BJ (cell line): ENCODE measurements around the gene LGALS4. TPM values are rescaled to one million over a fixed set of nuclear protein-coding genes. Genes with fewer than 3 reads are reported as not detected.

ENCODE experiments used
- CTCF ChIA-PET: fragments of 350-600 bp; formaldehyde crosslinking; extraction: SDS; loops from one replicate; lab custom pipeline; 2021; ENCODE audit warnings: antibody characterized with exemption, inconsistent platforms; lab: Yijun Ruan, JAX
- POLR2A ChIA-PET: fragments of 300-600 bp; sonication (Branson Sonifier 250); formaldehyde crosslinking; extraction: SDS; loops from one replicate; lab custom pipeline; 2021; ENCODE audit warnings: antibody characterized with exemption; lab: Charles Lee
- DNase-seq: peaks from one replicate; pipeline ENCODE4 v3.0.0-alpha.2; 2011; ENCODE audit warnings: low read depth
- H3K27me3 ChIP-seq: 2 replicates; pipeline ENCODE4 v1.6.0; 2011; ENCODE audit warnings: low read length; ENCODE audit not compliant: control insufficient read depth, insufficient read depth
- H3K36me3 ChIP-seq: 2 replicates; pipeline ENCODE4 v1.5.1; 2011; ENCODE audit warnings: low read length; ENCODE audit not compliant: control insufficient read depth, insufficient read depth
- H3K4me3 ChIP-seq: 2 replicates; pipeline ENCODE4 v1.5.1; 2011; ENCODE audit warnings: low read depth, mild to moderate bottlenecking, control low read depth, low read length
- polyA plus RNA-seq: library from polyadenylated mRNA; depleted of rRNA; stranded (reverse); fragments of >200 nt; gene quantifications from 2 replicates; pipeline ENCODE4 v1.2.3, GENCODE V29; 2011
- TF ChIP-seq, protein P1 (sequence below): IDR thresholded peaks from 2 replicates; pipeline ENCODE4 v1.5.1; 2011; ENCODE audit warnings: low read depth, mild to moderate bottlenecking, control low read depth, inconsistent platforms, low read length, moderate library complexity; ENCODE audit not compliant: insufficient read depth

The LGALS4 gene
- polyA plus RNA-seq, 1 experiment, result 0.53 TPM

DNA sequence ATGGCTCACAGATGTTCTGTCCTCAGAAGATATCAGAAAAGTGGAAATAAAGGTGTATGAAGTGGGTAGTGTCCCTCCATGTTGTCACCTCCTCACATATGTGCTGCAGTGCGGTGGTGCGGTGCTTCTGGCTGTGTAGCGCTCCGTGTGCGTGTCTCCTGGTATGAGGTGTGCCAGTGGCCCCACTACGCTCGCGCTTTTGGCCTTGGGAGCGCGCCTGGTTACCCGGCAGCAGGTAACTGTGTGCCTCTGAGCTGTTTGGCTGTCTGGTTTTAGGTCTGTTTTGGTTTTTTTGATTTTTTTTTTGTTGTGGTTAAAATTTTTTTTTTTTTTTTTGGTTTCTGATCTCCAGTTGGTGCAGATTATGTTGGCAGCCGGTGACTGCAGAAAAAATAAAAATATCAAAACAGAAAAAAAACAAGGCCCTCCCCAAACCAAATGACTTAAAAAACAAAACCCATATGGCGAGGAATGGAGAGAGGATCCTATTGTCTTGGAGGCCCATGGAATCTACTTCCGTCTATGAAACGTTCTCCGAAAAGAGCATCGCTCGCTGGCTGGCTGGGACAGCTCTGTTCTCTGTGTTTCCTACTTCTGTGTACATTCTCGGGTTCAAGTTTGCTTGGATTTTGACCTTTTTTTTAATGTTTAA is 29.2 kb upstream of the LGALS4 start:
- no peak for DNase-seq
- CTCF ChIA-PET, result interaction anchor here (0.8 kb wide), 1 partner anchor 72 kb away, joined by 4 read pairs; no protein-coding TSS in a partner anchor

GRCh38 chr19:38841180-38841766 is 28.5 kb upstream of the LGALS4 start:
- Histone ChIP-seq H3K27me3 (no peaks in the 10 kb centered on the region), H3K36me3 (peaks cover 69% of the 10 kb centered on the region), H3K4me3 (no peak overlapping the region)
- POLR2A ChIA-PET, result interaction anchor here (0.7 kb wide), 1 partner anchor 59 kb away, joined by 15 read pairs; the partner anchor contains the start of gene NFKBIB
- DNase-seq, result no peak
- CTCF ChIA-PET, result no interaction called here
- TF ChIP-seq, protein P1, sequence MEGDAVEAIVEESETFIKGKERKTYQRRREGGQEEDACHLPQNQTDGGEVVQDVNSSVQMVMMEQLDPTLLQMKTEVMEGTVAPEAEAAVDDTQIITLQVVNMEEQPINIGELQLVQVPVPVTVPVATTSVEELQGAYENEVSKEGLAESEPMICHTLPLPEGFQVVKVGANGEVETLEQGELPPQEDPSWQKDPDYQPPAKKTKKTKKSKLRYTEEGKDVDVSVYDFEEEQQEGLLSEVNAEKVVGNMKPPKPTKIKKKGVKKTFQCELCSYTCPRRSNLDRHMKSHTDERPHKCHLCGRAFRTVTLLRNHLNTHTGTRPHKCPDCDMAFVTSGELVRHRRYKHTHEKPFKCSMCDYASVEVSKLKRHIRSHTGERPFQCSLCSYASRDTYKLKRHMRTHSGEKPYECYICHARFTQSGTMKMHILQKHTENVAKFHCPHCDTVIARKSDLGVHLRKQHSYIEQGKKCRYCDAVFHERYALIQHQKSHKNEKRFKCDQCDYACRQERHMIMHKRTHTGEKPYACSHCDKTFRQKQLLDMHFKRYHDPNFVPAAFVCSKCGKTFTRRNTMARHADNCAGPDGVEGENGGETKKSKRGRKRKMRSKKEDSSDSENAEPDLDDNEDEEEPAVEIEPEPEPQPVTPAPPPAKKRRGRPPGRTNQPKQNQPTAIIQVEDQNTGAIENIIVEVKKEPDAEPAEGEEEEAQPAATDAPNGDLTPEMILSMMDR, result no peak

More for the DNA sequence above, 29.2 kb upstream of the LGALS4 start:
- TF ChIP-seq, protein P1, result no peak
- Histone ChIP-seq H3K27me3 (no peaks in the 10 kb centered on the region), H3K4me3 (no peak overlapping the region), H3K36me3 (peaks cover 67% of the 10 kb centered on the region)
- POLR2A ChIA-PET, result interaction anchor here (0.7 kb wide), 1 partner anchor 58 kb away, joined by 15 read pairs; the partner anchor contains the start of gene NFKBIB

DNA sequence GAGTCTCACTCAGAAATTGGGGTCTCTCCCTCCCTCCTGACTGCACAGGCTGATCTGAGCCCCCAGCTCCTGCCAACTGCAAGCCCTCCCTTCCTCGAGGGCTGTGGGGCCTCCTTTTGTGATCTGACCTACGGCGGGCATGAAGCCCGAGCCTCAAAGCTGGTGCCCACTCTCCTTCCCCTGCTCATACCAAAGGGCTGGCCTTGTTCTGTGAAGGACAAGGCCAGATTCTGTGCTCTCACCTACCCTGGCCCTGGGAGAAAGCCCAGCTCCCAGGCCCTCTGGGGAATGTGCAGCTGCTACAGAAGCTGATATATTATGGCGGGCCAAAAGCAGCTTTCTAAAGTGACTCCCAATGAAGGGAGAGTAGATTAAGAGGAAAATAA is 27.8 kb upstream of the LGALS4 start:
- H3K4me3 ChIP-seq, result no peak overlapping the region
- DNase-seq, result no peak
- ChIA-PET CTCF (no interaction called here), POLR2A (no interaction called here)
- H3K36me3 ChIP-seq, result peaks cover 67% of the 10 kb centered on the region
- TF ChIP-seq, protein P1, result no peak
- H3K27me3 ChIP-seq, result no peaks in the 10 kb centered on the region

GRCh38 chr19:38839816-38840582 is 27.3 kb upstream of the LGALS4 start:
- ChIA-PET POLR2A (interaction anchor here (1.0 kb wide), 1 partner anchor 9 kb away, joined by 3 read pairs; no protein-coding TSS in a partner anchor), CTCF (no interaction called here)
- DNase-seq, result no peak

More at GRCh38 chr19:38839816-38840582, 27.3 kb upstream of the LGALS4 start:
- Histone ChIP-seq H3K4me3 (no peak overlapping the region), H3K36me3 (peaks cover 64% of the 10 kb centered on the region), H3K27me3 (no peaks in the 10 kb centered on the region)
- TF ChIP-seq, protein P1, result no peak
